Glutamatergic neuron (in vitro differentiated cells): ENCODE measurements around the gene C1QB. TPM values are rescaled to one million over a fixed set of nuclear protein-coding genes. Genes with fewer than 3 reads are reported as not detected.
A peak's percentile ranks its signal among the peaks of the same experiment; 100 is the strongest.

Source experiments
- DNase-seq: peaks from one replicate; pipeline ENCODE4 v3.0.0; 2022
- H3K27ac Mint-ChIP-seq: one replicate; pipeline ENCODE4 v1.8.0; 2020; ENCODE audit warnings: mild to moderate bottlenecking, mixed read lengths, inconsistent platforms; ENCODE audit not compliant: unreplicated experiment
- H3K27me3 Mint-ChIP-seq: one replicate; pipeline ENCODE4 v1.8.0; 2020; ENCODE audit warnings: mild to moderate bottlenecking, moderate library complexity, mixed read lengths, inconsistent platforms; ENCODE audit not compliant: unreplicated experiment
- H3K36me3 Mint-ChIP-seq: one replicate; pipeline ENCODE4 v1.8.0; 2020; ENCODE audit warnings: mild to moderate bottlenecking, mixed read lengths, inconsistent platforms; ENCODE audit not compliant: unreplicated experiment
- H3K4me1 Mint-ChIP-seq: one replicate; pipeline ENCODE4 v1.8.0; 2020; ENCODE audit warnings: mild to moderate bottlenecking, low read depth, mixed read lengths, inconsistent platforms; ENCODE audit not compliant: unreplicated experiment
- H3K4me3 Mint-ChIP-seq: one replicate; pipeline ENCODE4 v1.8.0; 2020; ENCODE audit warnings: mild to moderate bottlenecking, mixed read lengths, inconsistent platforms; ENCODE audit not compliant: unreplicated experiment
- H3K9me3 Mint-ChIP-seq: one replicate; pipeline ENCODE4 v1.8.0; 2020; ENCODE audit warnings: mild to moderate bottlenecking, moderate library complexity, mixed read lengths, inconsistent platforms; ENCODE audit not compliant: unreplicated experiment
- CTCF ChIP-seq: fragments of 200-600 bp; sonication (generic); IDR thresholded peaks from one replicate; pipeline ENCODE4 v1.5.0; 2021; ENCODE audit not compliant: partially characterized antibody, unreplicated experiment
- total RNA-seq: library from RNA; stranded (reverse); fragmentation: NEBNext Ultra II Directional; extraction: Animal tissue kit (Norgen Biotek cat#: 25700); gene quantifications from one replicate; pipeline ENCODE4 v1.2.1, GENCODE V29; 2021; ENCODE audit not compliant: unreplicated experiment

C1QB gene
- total RNA-seq, 1 donor from 2014 or later, result not detected

DNA sequence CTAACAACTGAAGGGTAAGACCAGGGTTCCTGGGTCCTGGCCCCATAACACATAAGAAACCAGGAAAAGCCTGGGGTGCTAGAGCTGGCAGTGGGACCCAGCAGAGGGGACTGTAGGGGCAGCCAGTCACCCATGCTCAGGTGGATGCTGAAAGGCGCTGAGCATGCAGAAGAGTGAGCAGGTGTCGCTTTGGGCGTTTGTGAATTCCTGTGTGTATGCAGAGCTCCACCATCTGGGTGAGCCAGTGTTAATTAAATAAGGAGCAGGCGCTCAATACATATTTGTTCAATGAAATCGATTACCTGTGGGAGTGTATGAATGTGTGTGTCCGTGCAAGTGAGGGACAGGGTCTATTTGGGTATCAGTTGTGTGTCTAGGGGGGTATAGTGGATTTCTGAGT, 16.1 kb upstream of the C1QB start:
- DNase-seq, result no peak
- H3K4me1 Mint-ChIP-seq, result peaks cover 14% of the 10 kb centered on the region

GRCh38 chr1:22637907-22638445, 15.1 kb upstream of the C1QB start:
- no peak for TF ChIP-seq CTCF
- Mint-ChIP-seq H3K27me3 (peaks cover 10% of the 10 kb centered on the region), H3K9me3 (peaks cover 3% of the 10 kb centered on the region), H3K27ac (no peak overlapping the region), H3K4me3 (no peak overlapping the region), H3K4me1 (peaks cover 14% of the 10 kb centered on the region), H3K36me3 (peaks cover 4% of the 10 kb centered on the region)
- no peak for DNase-seq

More for the DNA sequence above, 16.1 kb upstream of the C1QB start:
- H3K4me3 Mint-ChIP-seq, result no peak overlapping the region
- no peak for TF ChIP-seq CTCF
- H3K27ac Mint-ChIP-seq, result no peak overlapping the region
- H3K36me3 Mint-ChIP-seq, result peaks cover 4% of the 10 kb centered on the region
- peaks cover 3% of the 10 kb centered on the region for H3K9me3 Mint-ChIP-seq
- peaks cover 10% of the 10 kb centered on the region for H3K27me3 Mint-ChIP-seq

DNA sequence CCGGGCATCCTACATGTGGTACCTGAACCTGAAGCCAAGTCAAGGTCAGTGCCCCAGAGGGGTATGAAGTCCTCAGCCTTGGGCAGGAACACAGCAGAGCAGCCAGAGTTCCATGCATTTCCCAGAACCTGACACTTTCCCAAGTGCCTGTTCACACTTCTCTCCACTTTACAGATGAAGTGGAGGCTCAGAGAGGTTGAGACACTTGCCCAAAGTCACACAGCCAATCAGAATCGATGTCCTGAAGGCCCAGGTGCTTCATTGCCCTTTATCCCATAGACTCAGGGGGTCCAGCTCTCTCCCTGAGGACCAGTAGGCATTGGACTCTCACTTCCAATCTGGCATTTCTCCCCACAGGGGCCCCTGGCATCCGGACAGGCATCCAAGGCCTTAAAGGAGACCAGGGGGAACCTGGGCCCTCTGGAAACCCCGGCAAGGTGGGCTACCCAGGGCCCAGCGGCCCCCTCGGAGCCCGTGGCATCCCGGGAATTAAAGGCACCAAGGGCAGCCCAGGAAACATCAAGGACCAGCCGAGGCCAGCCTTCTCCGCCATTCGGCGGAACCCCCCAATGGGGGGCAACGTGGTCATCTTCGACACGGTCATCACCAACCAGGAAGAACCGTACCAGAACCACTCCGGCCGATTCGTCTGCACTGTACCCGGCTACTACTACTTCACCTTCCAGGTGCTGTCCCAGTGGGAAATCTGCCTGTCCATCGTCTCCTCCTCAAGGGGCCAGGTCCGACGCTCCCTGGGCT, 14.4 kb upstream of the C1QB start:
- no peak for TF ChIP-seq CTCF
- Mint-ChIP-seq H3K27ac (no peak overlapping the region), H3K27me3 (peaks cover 10% of the 10 kb centered on the region), H3K9me3 (peaks cover 3% of the 10 kb centered on the region), H3K36me3 (peaks cover 4% of the 10 kb centered on the region), H3K4me1 (peaks cover 14% of the 10 kb centered on the region), H3K4me3 (no peak overlapping the region)
- no peak for DNase-seq

GRCh38 chr1:22639286-22639685, 13.8 kb upstream of the C1QB start:
- Mint-ChIP-seq H3K27me3 (peaks cover 10% of the 10 kb centered on the region), H3K36me3 (peaks cover 4% of the 10 kb centered on the region), H3K9me3 (peaks cover 2% of the 10 kb centered on the region), H3K4me3 (no peak overlapping the region), H3K4me1 (peaks cover 14% of the 10 kb centered on the region), H3K27ac (no peak overlapping the region)
- no peak for TF ChIP-seq CTCF
- no peak for DNase-seq

DNA sequence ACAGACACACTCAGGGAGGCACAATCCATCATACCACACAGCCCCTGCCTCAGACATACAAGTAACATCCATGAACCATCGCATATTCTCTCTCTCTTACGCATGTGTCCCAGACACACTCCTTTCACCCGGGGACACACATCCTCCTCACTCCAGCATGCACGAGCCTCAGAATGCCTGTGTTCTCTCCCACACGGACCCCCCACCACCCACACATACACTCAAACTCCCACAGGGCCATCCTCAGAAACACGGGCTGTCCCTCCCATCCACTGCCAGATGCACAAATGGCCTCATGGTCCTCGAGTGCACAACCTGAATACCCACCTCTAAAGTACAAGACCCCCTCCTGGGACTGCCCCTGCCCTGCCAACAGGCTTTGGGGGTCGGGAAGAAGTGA, 11.8 kb upstream of the C1QB start:
- no peak for DNase-seq
- H3K4me1 Mint-ChIP-seq, result peaks cover 13% of the 10 kb centered on the region
- no peak for TF ChIP-seq CTCF
- peak overlapping the region; percentile 32 for H3K4me3 Mint-ChIP-seq
- peaks cover 12% of the 10 kb centered on the region for H3K27me3 Mint-ChIP-seq
- H3K36me3 Mint-ChIP-seq, result peaks cover 2% of the 10 kb centered on the region
- peaks cover 3% of the 10 kb centered on the region for H3K9me3 Mint-ChIP-seq
- H3K27ac Mint-ChIP-seq, result no peak overlapping the region
